Measurements from ENCODE around the gene LIN28A.
"Not testable (repeated sequence)": the region's sequence is repeated elsewhere in the genome, so short reads cannot be mapped to it uniquely, and the experiment has no call there.

LIN28A gene, protein sequence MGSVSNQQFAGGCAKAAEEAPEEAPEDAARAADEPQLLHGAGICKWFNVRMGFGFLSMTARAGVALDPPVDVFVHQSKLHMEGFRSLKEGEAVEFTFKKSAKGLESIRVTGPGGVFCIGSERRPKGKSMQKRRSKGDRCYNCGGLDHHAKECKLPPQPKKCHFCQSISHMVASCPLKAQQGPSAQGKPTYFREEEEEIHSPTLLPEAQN

DNA sequence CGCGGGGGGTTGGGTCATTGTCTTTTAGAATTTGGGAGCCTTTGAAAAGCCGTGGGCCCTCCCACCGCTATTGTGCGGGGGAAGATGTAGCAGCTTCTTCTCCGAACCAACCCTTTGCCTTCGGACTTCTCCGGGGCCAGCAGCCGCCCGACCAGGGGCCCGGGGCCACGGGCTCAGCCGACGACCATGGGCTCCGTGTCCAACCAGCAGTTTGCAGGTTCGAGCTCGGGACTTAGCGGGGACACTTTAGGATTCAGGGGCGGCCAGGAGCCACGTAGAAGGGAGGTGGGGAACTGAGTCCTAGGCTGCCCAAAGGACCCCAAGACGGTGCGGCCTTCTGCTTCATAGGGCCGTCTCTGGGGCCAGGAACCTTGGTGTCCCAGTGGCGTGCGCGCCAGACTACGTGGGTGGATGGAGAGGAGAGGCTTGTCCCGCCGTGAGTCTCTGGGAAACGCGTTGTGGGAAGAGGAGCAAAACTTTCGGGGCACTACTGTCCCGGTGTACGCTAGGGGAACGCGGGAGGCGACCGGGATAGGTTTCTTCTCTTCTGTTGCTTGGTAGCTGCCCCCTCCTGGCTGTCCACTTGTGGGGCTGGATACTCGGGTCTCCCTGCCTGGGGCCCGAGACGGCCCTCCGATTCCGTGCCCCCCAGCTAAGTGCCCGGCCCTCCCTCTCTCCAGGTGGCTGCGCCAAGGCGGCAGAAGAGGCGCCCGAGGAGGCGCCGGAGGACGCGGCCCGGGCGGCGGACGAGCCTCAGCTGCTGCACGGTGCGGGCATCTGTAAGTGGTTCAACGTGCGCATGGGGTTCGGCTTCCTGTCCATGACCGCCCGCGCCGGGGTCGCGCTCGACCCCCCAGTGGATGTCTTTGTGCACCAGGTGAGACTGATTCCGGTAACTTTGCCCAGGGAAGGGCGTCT lies at the start of gene LIN28A:
LIN28A (plus strand) TSS at position 112 of the 918 bp plus-strand sequence; CDS start at position 187, 75 bp downstream.
- no peak for DNase-seq

GRCh38 chr1:26361605-26362122 lies 49.0 kb upstream of the LIN28A start:
- DNase-seq, result no peak

- no peak for DNase-seq
Measured at GRCh38 chr1:26362331-26362730, 48.3 kb upstream of the LIN28A start.

DNA sequence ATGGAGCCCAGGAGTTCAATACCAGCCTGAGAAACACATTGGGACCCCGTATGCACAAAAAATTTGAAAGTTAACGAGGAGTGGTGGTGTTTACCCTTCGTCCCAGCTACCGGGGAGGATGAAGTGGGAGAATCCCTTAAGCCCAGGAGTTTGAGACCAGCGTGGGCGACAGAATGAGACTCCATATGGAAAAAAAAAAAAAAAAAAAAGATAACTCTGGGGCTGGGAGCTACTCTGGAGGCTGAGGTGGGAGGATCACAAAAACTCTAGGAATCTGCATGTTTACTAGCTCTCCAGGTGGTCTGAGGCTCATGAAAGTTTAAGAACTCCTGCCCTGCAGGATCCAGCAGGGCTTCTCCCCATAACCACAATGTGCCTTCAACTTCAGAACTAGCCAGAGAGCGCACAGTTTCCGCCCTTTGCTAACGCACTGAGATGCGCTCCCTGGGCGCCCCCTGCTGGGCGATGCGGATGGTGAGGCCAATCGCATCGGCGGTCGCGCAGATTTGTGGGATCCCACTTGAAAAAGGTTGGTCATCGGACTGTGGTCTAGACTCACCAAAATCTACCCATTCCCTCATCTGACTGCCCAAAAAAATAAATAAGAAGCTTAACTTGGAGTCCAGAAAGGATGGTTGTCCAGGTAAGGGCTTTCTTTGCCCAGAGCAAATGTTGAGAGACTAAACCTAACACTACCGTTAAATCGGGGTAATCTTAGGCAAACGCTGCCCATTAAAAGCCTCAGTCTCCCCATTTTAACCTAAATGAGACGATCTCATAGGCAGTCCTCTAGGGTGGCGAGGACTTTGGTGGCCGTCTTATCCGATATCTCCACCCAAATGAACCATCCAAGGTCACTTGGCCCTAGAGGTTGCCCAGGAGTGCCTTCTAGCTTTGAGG lies 46.8 kb upstream of the LIN28A start:
- peak; percentile 76 for DNase-seq

DNA sequence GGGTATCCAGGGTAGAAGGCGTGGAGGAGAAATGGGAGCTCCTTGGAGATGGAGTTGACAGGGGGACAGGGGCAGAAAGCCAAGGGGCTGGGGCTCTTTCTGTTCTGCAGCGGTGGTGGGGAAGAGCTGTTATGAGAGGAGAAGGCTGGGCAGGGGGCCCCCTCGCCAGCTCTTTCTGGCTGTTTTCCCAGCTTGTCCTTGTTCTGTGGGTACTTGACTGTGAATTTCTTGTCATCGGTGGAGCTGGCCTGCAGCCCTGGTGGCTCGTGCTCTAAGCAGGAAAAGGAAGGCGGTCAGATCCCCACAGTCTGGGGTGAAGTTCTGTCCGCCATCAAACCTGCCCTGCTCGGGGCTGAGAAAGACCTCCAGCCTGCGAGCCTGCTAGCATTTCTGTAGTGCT lies 45.7 kb upstream of the LIN28A start:
- DNase-seq, result no peak

DNA sequence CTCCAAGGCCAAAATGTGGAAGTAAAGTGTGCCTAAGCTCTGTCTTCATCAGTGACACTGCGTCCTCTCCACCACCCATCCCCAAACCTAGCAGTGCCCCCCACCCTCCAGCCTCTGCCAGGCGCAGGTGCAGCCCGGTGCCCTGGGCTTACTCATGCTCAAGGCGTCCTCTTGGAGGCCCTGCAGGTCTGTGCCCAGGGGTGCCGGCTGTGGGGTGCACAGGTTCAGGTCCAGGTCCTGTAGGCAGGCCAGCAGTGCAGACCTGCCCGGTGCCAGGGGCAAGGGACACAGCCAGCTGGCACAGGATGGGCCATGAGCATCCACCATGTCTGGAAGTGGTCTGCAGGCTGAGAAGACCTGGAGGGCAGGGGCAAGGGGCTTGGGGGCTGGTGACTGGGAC lies 43.2 kb upstream of the LIN28A start:
- DNase-seq, result no peak

- DNase-seq, result no peak
Measured at GRCh38 chr1:26368006-26368405, 42.6 kb upstream of the LIN28A start.

DNA sequence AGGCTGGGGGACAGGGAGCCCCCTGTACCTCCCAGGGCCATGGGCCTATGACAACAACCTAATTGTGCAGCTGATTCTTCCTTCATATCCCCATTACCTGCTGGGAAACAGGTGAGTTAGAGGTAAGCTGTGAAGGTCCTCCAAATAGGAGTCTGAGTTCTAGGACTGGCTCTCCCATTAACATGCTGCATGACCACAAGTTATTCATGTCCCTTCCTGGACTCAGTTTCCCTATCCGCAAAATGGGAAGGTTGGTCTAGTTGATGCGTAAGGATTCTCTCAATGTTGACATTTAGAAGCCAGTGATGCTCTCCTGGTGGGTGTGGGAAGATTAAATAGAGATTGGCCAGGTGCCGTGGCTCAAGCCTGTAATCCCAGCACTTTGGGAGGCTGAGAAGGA lies 42.1 kb upstream of the LIN28A start:
- DNase-seq, result no peak

DNA sequence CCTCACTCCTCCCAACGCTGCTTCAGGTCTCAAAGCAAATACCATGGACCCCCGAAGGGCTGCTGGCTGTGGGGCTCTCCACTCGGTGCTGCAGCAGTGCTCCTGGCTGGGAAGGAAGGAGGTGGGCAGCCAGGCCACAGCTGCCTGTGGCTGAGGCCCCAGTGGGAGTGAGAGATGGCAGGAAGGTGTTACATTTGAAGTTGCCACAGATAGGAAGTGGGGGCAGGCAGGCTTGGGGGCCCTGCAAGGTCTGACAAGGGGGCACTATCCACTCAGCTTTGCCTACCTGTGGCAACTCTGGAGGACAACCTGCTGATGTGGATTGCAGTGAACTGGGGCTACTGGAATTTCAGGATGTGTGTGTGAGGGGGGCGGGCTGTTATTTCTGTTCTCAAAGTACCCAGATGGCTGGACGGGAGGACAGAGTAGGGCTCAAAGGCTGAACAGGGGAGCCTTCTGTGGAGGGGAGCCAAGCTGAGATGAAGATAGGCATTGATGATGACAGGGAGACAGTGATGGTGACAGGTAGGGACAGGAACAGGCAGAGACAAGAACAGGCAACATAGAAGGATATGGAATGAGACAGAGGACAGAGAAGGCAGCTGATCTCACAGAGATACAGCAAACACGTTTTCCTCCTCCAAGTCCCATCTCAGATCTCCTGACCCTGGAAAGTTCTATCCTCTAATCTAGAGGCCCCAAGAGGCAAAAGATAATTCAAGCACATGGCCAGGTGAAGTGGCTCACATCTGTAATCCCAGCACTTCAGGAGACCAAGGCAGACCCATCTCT lies 39.8 kb upstream of the LIN28A start:
- no peak for DNase-seq

GRCh38 chr1:26372039-26372438 lies 38.6 kb upstream of the LIN28A start:
- no peak for DNase-seq

- not testable (repeated sequence) for DNase-seq
Measured at GRCh38 chr1:26372611-26373010, 38.0 kb upstream of the LIN28A start, which contains the start of gene ZNF683. Gene ZNF683 (minus strand): TSS chr1:26372750. CDS start chr1:26368571, 4,179 bp downstream.

GRCh38 chr1:26373281-26373680 lies 37.3 kb upstream of the LIN28A start:
- DNase-seq, result no peak

DNA sequence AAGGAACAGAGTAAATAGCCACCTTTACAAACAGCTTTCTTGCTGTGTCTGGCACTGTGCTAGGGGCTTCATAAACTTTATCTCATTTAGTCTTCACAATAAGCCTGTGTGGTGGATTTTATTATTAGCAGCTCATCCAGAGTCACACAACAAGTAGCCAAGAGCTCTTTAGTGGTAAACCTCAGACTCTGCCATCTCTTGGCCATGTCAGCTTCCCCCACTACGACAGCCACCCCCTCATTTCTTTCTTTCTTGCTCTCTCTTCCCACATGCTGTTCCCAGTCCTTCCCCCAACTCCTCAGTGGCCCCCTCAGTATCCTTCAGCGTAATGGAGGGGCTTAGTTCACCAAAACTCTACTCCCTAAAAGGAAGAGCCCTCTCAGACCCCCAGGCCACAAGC lies 36.8 kb upstream of the LIN28A start:
- DNase-seq, result no peak

GRCh38 chr1:26374361-26374760 lies 36.3 kb upstream of the LIN28A start:
- DNase-seq, result not testable (repeated sequence)

DNA sequence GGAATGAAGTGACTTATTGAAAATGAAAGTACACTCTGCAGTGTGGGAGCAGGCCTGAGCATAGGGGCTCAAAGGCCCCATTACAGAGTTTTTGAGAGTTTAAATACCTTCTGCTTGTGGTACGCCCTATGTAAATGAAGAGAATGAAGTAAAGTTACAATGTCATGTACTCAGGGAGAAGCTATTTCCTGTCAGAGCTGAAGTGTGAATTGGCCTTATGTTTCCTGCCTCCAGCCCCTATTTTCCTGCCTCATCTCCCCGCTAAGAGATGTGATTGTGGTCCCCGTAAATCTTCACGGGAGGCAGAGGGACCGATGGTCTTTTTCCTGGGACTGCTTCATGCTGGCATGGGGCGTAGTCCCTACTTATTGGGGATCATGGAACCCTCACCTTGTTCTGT lies 35.5 kb upstream of the LIN28A start:
- no peak for DNase-seq

GRCh38 chr1:26376050-26376449 lies 34.6 kb upstream of the LIN28A start:
- DNase-seq, result no peak

DNA sequence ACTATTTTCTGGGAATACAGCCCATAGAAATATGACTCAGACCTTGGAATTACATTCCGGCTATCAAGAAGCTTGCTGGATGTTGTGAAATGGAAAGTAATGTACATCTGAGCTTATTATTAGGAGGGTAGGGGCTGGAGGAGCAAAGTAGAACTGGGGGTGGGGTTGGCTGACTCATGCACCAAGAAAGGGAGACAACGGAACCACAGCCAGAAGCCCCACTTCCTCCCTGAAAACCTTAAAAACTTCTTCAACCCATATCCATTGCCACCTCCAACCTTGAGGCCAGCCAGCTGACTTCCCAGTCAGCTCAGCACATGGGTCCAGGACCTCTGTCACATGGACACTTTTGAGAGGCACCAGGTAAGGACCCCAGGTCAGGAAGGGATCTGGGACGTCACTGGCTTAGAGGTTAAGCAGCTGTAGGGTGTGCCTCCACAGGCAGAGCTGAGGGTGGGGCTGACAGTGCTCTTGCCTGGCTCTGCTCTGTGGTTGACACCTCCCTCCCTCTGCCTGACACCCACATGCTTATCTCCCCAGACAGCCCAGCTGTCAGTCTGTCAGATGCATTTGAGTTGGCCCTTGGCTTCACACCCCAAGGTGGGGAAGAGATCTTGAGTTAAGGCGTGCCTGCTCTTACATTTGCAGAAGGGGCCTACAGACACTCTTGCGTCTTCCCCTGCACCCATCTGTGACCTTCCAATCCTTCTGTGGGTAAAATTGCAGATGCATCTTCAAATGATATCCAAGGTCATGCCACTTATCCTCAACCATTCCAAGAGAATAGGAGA lies 32.3 kb upstream of the LIN28A start:
- DNase-seq, result peak; percentile 73

- DNase-seq, result no peak
Measured at GRCh38 chr1:26378879-26379251, 31.8 kb upstream of the LIN28A start.

DNA sequence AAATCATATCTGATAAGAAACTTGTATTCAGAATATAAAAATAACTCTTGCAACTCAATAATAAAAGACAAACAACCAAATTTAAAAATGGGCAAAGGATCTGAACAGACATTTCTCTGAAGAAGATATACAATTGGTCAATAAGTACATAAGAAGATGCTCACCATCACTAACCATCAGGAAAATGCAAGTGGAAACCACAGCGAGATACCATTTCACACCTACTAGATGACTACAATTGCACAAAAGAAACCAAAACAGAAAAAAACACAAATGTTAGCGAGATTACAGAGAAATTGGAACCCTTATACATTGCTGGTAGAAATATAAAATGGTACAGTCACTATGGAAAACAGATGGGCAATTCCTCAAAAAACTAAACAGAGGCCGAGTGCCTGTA lies 26.5 kb upstream of the LIN28A start:
- DNase-seq, result no peak

DNA sequence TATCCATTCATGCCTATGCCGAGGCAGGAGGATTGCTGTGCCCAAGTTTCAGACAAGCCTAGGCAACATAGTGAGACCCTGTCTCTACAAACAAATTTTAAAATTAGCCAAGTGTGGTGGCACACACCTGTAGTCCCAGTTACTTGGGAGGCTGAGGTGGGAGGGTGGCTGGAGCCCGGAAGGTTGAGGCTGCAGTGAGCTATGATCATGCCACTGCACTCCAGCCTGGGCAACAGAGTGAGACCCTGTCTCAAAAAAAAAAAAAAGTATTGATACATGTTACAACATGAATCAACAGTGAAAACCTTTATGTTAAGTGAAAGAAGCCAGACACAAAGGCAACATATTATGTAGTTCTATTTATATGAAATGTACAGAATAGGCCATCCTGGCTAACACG lies 25.6 kb upstream of the LIN28A start:
- DNase-seq, result not testable (repeated sequence)

DNA sequence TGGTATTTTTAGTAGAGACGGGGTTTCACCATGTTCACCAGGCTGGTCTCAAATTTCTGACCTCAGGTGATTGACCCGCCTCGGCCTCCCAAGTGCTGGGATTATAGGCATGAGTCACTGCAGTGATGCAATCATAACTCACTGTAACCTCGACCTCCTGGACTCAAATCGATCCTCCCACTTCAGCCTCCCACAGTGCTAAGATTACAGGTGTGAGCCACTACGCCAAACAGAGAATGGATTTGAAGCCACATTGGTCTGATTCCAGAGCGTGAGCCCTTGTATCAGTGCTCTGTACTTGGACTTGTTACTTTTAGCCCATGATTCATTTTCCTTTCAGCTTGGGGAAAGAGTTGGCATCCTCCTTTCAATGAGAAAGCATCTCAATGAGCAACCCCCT lies 23.2 kb upstream of the LIN28A start:
- no peak for DNase-seq
